CD4-positive, CD25-positive, alpha-beta regulatory T cell (primary cell): ENCODE results near the gene MYCT1. TPM values are rescaled to one million over a fixed set of nuclear protein-coding genes. Genes with fewer than 3 reads are reported as not detected.
A peak's percentile ranks its signal among the peaks of the same experiment; 100 is the strongest.

ENCODE experiments used
- ATAC-seq, 2 donors: fragments of 150-1000 bp; cut with Tn5 transposase; one replicate each; pipeline ENCODE4 v1.10.0; 2021; ENCODE audit warnings: low read depth in 2 of 2, moderate number of reproducible peaks in 2 of 2, moderate library complexity in 1 of 2
- DNase-seq, 3 donors: peaks; one replicate each; pipeline versions ENCODE4 v3.0.0 to v3.0.0-alpha.2; 2012 to 2022; ENCODE audit warnings: mixed read lengths in 1 of 3
- H3K27ac ChIP-seq: one replicate; pipeline ENCODE4 v1.7.0; 2013; ENCODE audit warnings: mild to moderate bottlenecking, low read length; ENCODE audit not compliant: insufficient read depth, poor library complexity, severe bottlenecking
- H3K27me3 ChIP-seq: one replicate; pipeline ENCODE4 v1.7.0; 2013; ENCODE audit warnings: low read length; ENCODE audit not compliant: control insufficient read depth, insufficient read depth
- H3K36me3 ChIP-seq: one replicate; pipeline ENCODE4 v1.7.0; 2013; ENCODE audit warnings: mild to moderate bottlenecking, low read length, moderate library complexity; ENCODE audit not compliant: control insufficient read depth, insufficient read depth
- H3K4me1 ChIP-seq: 2 replicates; pipeline ENCODE4 v1.7.0; 2013; ENCODE audit warnings: mild to moderate bottlenecking, low read length; ENCODE audit not compliant: insufficient read depth, control insufficient read depth, poor library complexity, severe bottlenecking
- H3K4me3 ChIP-seq: one replicate; pipeline ENCODE4 v1.7.0; 2013; ENCODE audit warnings: low read depth, mild to moderate bottlenecking, low read length, moderate library complexity
- H3K9me3 ChIP-seq, 2 experiments: 1 replicate in 1 of 2; 2 replicates in 1 of 2; pipeline ENCODE4 v1.7.0; 2013; ENCODE audit warnings: low read length in 2 of 2, mild to moderate bottlenecking in 1 of 2, moderate library complexity in 1 of 2; ENCODE audit not compliant: control insufficient read depth in 2 of 2
- H3K27ac Mint-ChIP-seq, 3 donors: one replicate each; pipeline ENCODE4 v1.8.0; 2020 to 2022; ENCODE audit warnings: mild to moderate bottlenecking in 3 of 3, mixed read lengths in 3 of 3, moderate library complexity in 2 of 3
- H3K27me3 Mint-ChIP-seq: one replicate; pipeline ENCODE4 v1.8.0; 2022; ENCODE audit warnings: mild to moderate bottlenecking, mixed read lengths
- H3K36me3 Mint-ChIP-seq: one replicate; pipeline ENCODE4 v1.8.0; 2020; ENCODE audit warnings: mixed read lengths
- H3K4me1 Mint-ChIP-seq, 4 donors: one replicate each; pipeline ENCODE4 v1.8.0; 2020 to 2022; ENCODE audit warnings: mixed read lengths in 4 of 4, mild to moderate bottlenecking in 1 of 4
- H3K4me3 Mint-ChIP-seq, 4 donors: one replicate each; pipeline ENCODE4 v1.8.0; 2020 to 2022; ENCODE audit warnings: mild to moderate bottlenecking in 4 of 4, mixed read lengths in 4 of 4, moderate library complexity in 3 of 4
- H3K9me3 Mint-ChIP-seq, 7 donors: one replicate each; pipeline ENCODE4 v1.8.0; 2020 to 2022; ENCODE audit warnings: mixed read lengths in 7 of 7, mild to moderate bottlenecking in 3 of 7, moderate library complexity in 2 of 7
- polyA plus RNA-seq, 4 donors: library from polyadenylated mRNA; unstranded; fragments of 300-500 nt; fragmentation: Illumina TruSeq; gene quantifications; one replicate each; pipeline ENCODE4 v1.2.3, GENCODE V29; 2021
- total RNA-seq: library from RNA; stranded (reverse); gene quantifications from one replicate; pipeline ENCODE4 v1.2.3, GENCODE V29; 2022

Gene MYCT1
- total and polyA plus RNA-seq, 5 donors from 2014 or later, result 1.5 TPM; not detected in 4

DNA sequence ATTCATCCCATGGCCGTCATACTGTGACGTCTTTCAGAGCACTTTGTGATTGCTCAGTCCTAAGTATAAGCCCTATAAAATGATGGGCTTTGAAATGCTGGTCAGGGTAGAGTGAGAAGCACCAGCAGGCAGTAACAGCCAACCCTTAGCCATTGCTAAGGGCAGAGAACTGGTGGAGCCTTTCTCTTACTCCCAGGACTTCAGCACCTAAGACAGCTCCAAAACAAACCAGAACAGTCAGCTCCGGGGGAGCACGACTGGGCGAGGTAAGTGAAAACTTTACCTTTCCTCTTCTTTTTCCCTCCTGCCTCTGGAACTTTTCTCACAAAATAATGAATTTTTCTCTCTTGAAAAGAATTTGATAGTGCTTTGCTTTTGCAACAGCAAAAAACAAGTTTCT is 53.0 kb downstream of the MYCT1 start, which contains the start of gene VIP:
TSS of gene VIP (plus strand) at position 104 of the 400 bp plus-strand sequence. CDS start 1,381 bp downstream, outside the sequence.
- Mint-ChIP-seq H3K27me3 (peaks cover 6% of the 10 kb centered on the region), H3K9me3 (no peaks in the 10 kb centered on the region)
- H3K27ac ChIP-seq, result no peak within 1 kb of the TSS

DNA sequence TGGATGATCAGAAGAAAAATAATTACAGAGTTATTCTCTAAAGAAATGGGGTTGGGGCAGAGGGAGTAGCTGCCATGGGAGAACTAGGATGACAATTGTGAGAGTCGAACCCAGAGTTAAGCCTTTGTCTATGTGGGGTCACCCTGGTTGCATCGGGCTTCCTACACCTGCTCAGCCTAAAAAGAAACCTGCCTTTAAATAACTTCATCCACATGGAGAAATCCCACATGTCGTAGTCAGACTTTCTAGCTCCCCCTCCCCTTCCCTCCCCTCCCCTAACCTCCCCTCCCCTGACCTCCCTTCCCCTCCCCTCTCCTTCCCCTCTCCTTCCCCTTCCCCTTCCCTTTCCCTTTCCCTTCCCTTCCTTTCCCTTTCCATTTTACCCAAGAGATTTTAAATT is 67.6 kb downstream of the MYCT1 start:
- H3K27me3 ChIP-seq, result no peaks in the 10 kb centered on the region
- DNase-seq, result no peak
- Mint-ChIP-seq H3K9me3 (peaks cover 0 to 2% (median 0%) of the 10 kb centered on the region in 7 donors), H3K27me3 (no peaks in the 10 kb centered on the region), H3K4me1 (no peaks in the 10 kb centered on the region), H3K4me3 (no peak overlapping the region), H3K36me3 (no peaks in the 10 kb centered on the region), H3K27ac (no peak overlapping the region)
- H3K27ac ChIP-seq, result no peak overlapping the region
- H3K4me1 ChIP-seq, result no peaks in the 10 kb centered on the region
- H3K36me3 ChIP-seq, result no peaks in the 10 kb centered on the region
- no peak for ATAC-seq
- H3K9me3 ChIP-seq, result no peaks in the 10 kb centered on the region
- no peak overlapping the region for H3K4me3 ChIP-seq

More for the DNA sequence above, 53.0 kb downstream of the MYCT1 start, which contains the start of gene VIP:
- Mint-ChIP-seq H3K27ac (no peak within 1 kb of the TSS), H3K4me1 (no peaks in the 10 kb centered on the region), H3K36me3 (no peaks in the 10 kb centered on the region), H3K4me3 (no peak within 1 kb of the TSS)
- Histone ChIP-seq H3K4me3 (no peak within 1 kb of the TSS), H3K4me1 (no peaks in the 10 kb centered on the region), H3K36me3 (no peaks in the 10 kb centered on the region), H3K9me3 (no peaks in the 10 kb centered on the region), H3K27me3 (no peaks in the 10 kb centered on the region)
- DNase-seq (peak in 1 of 3 donors; percentile 0), ATAC-seq (no peak)

DNA sequence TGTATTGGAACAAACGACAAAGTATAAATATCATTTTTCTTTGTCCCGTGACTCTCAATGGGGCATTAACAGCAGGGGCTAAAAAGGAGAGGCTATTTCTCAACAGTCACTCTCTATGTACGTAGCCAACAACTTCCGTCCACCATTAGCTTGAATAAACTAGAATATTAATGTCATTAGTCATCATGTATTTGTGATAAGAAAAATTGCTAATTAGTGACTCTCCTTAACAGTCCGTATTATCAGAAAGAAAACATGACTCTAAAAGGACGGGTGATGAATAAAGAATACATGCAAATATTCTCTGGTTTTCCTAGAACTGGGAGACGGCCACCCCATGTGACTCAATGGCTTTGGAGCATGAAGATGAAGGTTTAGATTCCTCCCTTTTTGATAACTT is 71.5 kb downstream of the MYCT1 start:
- no peak overlapping the region for H3K27ac Mint-ChIP-seq
- no peaks in the 10 kb centered on the region for H3K4me1 Mint-ChIP-seq
- Histone ChIP-seq H3K27me3 (no peaks in the 10 kb centered on the region), H3K27ac (no peak overlapping the region), H3K4me1 (no peaks in the 10 kb centered on the region), H3K9me3 (no peaks in the 10 kb centered on the region), H3K4me3 (no peak overlapping the region), H3K36me3 (no peaks in the 10 kb centered on the region)
- peaks cover 0 to 2% (median 0%) of the 10 kb centered on the region in 7 donors for H3K9me3 Mint-ChIP-seq
- DNase-seq (no peak), ATAC-seq (no peak)
- H3K27me3 Mint-ChIP-seq, result no peaks in the 10 kb centered on the region
- H3K4me3 Mint-ChIP-seq, result no peak overlapping the region
- no peaks in the 10 kb centered on the region for H3K36me3 Mint-ChIP-seq

DNA sequence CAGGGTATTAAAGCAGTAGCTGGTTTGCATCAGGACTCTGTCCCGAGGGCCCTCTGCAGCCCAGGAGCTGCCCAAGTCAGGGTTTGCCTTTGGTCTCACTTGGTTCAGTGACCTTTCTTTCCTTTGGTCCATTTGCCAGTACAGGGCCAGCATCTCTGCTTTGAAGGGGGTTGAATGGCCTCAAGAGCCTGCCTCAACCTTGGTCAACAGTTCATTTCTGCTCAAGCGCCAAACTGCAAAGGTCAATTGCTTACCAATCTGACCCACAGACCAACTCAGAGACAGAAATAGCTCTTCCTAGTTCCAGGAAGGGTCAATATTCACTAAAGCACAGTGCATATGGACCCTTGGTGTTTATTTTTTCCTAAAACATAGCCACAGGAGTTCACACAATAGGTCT is 72.3 kb downstream of the MYCT1 start:
- no peaks in the 10 kb centered on the region for H3K36me3 ChIP-seq
- no peaks in the 10 kb centered on the region for H3K27me3 Mint-ChIP-seq
- H3K4me1 ChIP-seq, result no peaks in the 10 kb centered on the region
- no peak overlapping the region for H3K4me3 ChIP-seq
- no peaks in the 10 kb centered on the region for H3K9me3 ChIP-seq
- H3K27ac ChIP-seq, result no peak overlapping the region
- peaks cover 0 to 2% (median 0%) of the 10 kb centered on the region in 7 donors for H3K9me3 Mint-ChIP-seq
- no peak for DNase-seq
- ATAC-seq, result no peak
- no peak overlapping the region for H3K4me3 Mint-ChIP-seq
- H3K36me3 Mint-ChIP-seq, result no peaks in the 10 kb centered on the region
- H3K27me3 ChIP-seq, result no peaks in the 10 kb centered on the region
- no peaks in the 10 kb centered on the region for H3K4me1 Mint-ChIP-seq
- H3K27ac Mint-ChIP-seq, result no peak overlapping the region

DNA sequence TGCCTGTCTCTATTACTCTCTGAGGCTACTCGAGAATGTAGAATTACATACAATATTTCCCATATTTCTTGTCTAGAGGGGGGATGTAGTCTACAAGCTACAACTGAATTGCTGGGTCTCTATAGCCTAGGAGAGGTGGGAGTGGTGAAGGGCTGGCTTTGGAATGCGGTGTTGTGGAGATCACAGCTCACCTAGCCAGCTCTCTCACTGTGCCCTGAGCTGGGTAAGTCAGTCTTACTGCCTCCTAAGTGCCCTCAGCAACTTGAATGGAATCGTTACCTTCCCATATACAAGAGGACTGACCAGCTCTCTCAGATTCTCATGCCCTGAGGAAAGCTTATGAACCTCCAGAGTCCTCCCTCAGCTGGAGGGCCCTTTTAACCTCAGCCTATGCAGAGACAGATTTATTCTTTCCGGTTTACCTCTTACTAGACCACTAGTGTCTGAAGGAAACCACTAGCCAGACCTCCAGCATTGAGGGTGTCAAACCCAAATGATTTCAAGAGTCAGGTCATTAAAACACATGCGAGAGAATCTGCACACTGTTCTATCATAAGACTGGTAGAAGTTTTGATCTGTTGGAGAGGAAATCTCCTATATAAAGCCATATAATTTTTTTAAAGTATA is 73.5 kb downstream of the MYCT1 start:
- no peak overlapping the region for H3K27ac ChIP-seq
- no peak overlapping the region for H3K4me3 ChIP-seq
- ATAC-seq, result no peak
- no peak overlapping the region for H3K4me3 Mint-ChIP-seq
- no peak overlapping the region for H3K27ac Mint-ChIP-seq
- no peaks in the 10 kb centered on the region for H3K27me3 ChIP-seq
- no peaks in the 10 kb centered on the region for H3K9me3 ChIP-seq
- no peaks in the 10 kb centered on the region for H3K36me3 ChIP-seq
- no peaks in the 10 kb centered on the region for H3K4me1 ChIP-seq
- no peak for DNase-seq
- H3K36me3 Mint-ChIP-seq, result no peaks in the 10 kb centered on the region
- no peaks in the 10 kb centered on the region for H3K27me3 Mint-ChIP-seq
- no peaks in the 10 kb centered on the region for H3K9me3 Mint-ChIP-seq
- no peaks in the 10 kb centered on the region for H3K4me1 Mint-ChIP-seq

Other genes starting within 250 kb of the MYCT1 start
- 166 TPM for gene SYNE1, start 60.5 kb upstream of the MYCT1 start, total RNA-seq
- gene SYNE1, start 60.5 kb upstream of the MYCT1 start, polyA plus RNA-seq, result 10 to 100 TPM; 48.1 to 66.3 (median 56.6) TPM
- not detected for gene VIP, start 52.9 kb downstream of the MYCT1 start, total RNA-seq
- gene VIP, start 52.9 kb downstream of the MYCT1 start, polyA plus RNA-seq, result not detected